HepG2 (cell line): ENCODE measurements around the gene SLC17A5. TPM values are rescaled to one million over a fixed set of nuclear protein-coding genes. Genes with fewer than 3 reads are reported as not detected.

ENCODE experiments used
- GABPB1 ChIP-seq: IDR thresholded peaks from 2 replicates; pipeline ENCODE4 v1.6.1; 2016; ENCODE audit warnings: mild to moderate bottlenecking, missing genetic modification reagents, moderate library complexity, missing compliant biosample characterization
- KDM6A ChIP-seq: IDR thresholded peaks from 2 replicates; pipeline ENCODE4 v1.6.1; 2016; ENCODE audit warnings: low read depth
- NCOR1 ChIP-seq: fragments of 200-600 bp; sonication (generic); IDR thresholded peaks from 2 replicates; pipeline ENCODE4 v1.7.0; 2017; ENCODE audit warnings: antibody characterized with exemption, low read length, borderline replicate concordance
- NFATC3 ChIP-seq: sonication (generic); formaldehyde crosslinking; IDR thresholded peaks from 2 replicates; pipeline ENCODE4 v1.5.1; 2020; ENCODE audit warnings: mild to moderate bottlenecking, missing genetic modification reagents
- PHF20 ChIP-seq: sonication (generic); formaldehyde crosslinking; IDR thresholded peaks from 2 replicates; pipeline ENCODE4 v1.5.0; 2020; ENCODE audit warnings: mild to moderate bottlenecking, missing genetic modification reagents
- RBAK ChIP-seq: sonication (generic); formaldehyde crosslinking; IDR thresholded peaks from 2 replicates; pipeline ENCODE4 v1.5.1; 2020; ENCODE audit warnings: mild to moderate bottlenecking, missing genetic modification reagents
- REPIN1 ChIP-seq: sonication (generic); formaldehyde crosslinking; IDR thresholded peaks from 2 replicates; pipeline ENCODE4 v1.8.0; 2022; ENCODE audit warnings: missing genetic modification reagents, low read depth, mild to moderate bottlenecking, borderline replicate concordance
- SRSF9 ChIP-seq: fragments of 200-400 bp; formaldehyde crosslinking; IDR thresholded peaks from 2 replicates; pipeline ENCODE4 v1.6.1; 2018; ENCODE audit warnings: borderline replicate concordance, mild to moderate bottlenecking, low read depth, low read length; ENCODE audit not compliant: insufficient read depth, poor library complexity, severe bottlenecking
- TCF7 ChIP-seq: sonication (generic); IDR thresholded peaks from 2 replicates; pipeline ENCODE4 v1.6.1; 2016; ENCODE audit warnings: antibody characterized with exemption, low read depth
- WIZ ChIP-seq: sonication (generic); formaldehyde crosslinking; IDR thresholded peaks from 2 replicates; pipeline ENCODE4 v1.5.1; 2020; ENCODE audit warnings: mild to moderate bottlenecking, missing genetic modification reagents
- ZMAT5 ChIP-seq: sonication (generic); formaldehyde crosslinking; IDR thresholded peaks from 2 replicates; pipeline ENCODE4 v1.5.0; 2020; ENCODE audit warnings: mild to moderate bottlenecking, low read depth, missing genetic modification reagents, borderline replicate concordance
- ZNF124 ChIP-seq: sonication (generic); formaldehyde crosslinking; IDR thresholded peaks from 2 replicates; pipeline ENCODE4 v1.4.0; 2020; ENCODE audit warnings: missing genetic modification reagents
- ZNF382 ChIP-seq: sonication (generic); formaldehyde crosslinking; IDR thresholded peaks from 2 replicates; pipeline ENCODE4 v1.5.0; 2020; ENCODE audit warnings: missing genetic modification reagents, mild to moderate bottlenecking, borderline replicate concordance
- ZNF441 ChIP-seq: sonication (generic); formaldehyde crosslinking; IDR thresholded peaks from 2 replicates; pipeline ENCODE4 v1.7.0; 2021; ENCODE audit warnings: missing genetic modification reagents, borderline replicate concordance
- ZNF543 ChIP-seq: sonication (generic); formaldehyde crosslinking; IDR thresholded peaks from 2 replicates; pipeline ENCODE4 v1.4.0; 2020; ENCODE audit warnings: mild to moderate bottlenecking, missing genetic modification reagents
- ZNF577 ChIP-seq: sonication (generic); formaldehyde crosslinking; IDR thresholded peaks from 2 replicates; pipeline ENCODE4 v1.4.0; 2020; ENCODE audit warnings: mild to moderate bottlenecking, low read depth, missing genetic modification reagents, borderline replicate concordance
- ZNF629 ChIP-seq: sonication (generic); formaldehyde crosslinking; conservative IDR thresholded peaks from 2 replicates; pipeline ENCODE4 v1.5.0; 2020; ENCODE audit warnings: missing genetic modification reagents
- ZNF660 ChIP-seq: sonication (generic); formaldehyde crosslinking; IDR thresholded peaks from 2 replicates; pipeline ENCODE4 v1.5.1; 2020; ENCODE audit warnings: mild to moderate bottlenecking, low read depth, missing genetic modification reagents, borderline replicate concordance
- ZSCAN5A ChIP-seq: sonication (generic); formaldehyde crosslinking; IDR thresholded peaks from 2 replicates; pipeline ENCODE4 v1.8.0; 2022; ENCODE audit warnings: mild to moderate bottlenecking, missing genetic modification reagents, borderline replicate concordance
- polyA plus RNA-seq, 8 experiments: library from polyadenylated mRNA; depleted of rRNA in 3 of 8; stranded (reverse) in 7 of 8; unstranded in 1 of 8; fragments of >200 nt; fragmentation: Illumina TruSeq in 4 of 8; extraction: Trizol in 4 of 8; gene quantifications; 2 replicates each; pipeline versions ENCODE4 v1.2.1 to v1.2.3, GENCODE V29; 2011 to 2016; ENCODE audit warnings: low read depth in 4 of 8, missing spikeins in 1 of 8, mixed read lengths in 1 of 8; ENCODE audit not compliant: insufficient read depth in 1 of 8
- total RNA-seq, 5 experiments: library from RNA; depleted of rRNA; stranded (reverse); fragments of >200 nt; fragmentation: Illumina TruSeq; extraction: Trizol; gene quantifications; 2 replicates each; pipeline ENCODE4 v1.2.3, GENCODE V29; 2016; ENCODE audit warnings: low read depth in 1 of 5
- TF ChIP-seq, protein P1 (sequence below): sonication (generic); formaldehyde crosslinking; IDR thresholded peaks from 2 replicates; pipeline ENCODE4 v1.4.0; 2020; ENCODE audit warnings: mild to moderate bottlenecking, missing genetic modification reagents, borderline replicate concordance
- TF ChIP-seq, protein P2 (sequence below): sonication (generic); formaldehyde crosslinking; IDR thresholded peaks from 2 replicates; pipeline ENCODE4 v1.8.0; 2022; ENCODE audit warnings: mild to moderate bottlenecking, missing genetic modification reagents
- TF ChIP-seq, protein P3 (sequence below): sonication (generic); formaldehyde crosslinking; IDR thresholded peaks from 2 replicates; pipeline ENCODE4 v1.4.0; 2020; ENCODE audit warnings: missing genetic modification reagents
- TF ChIP-seq, protein P4 (sequence below): IDR thresholded peaks from 2 replicates; pipeline ENCODE4 v1.6.1; 2016; ENCODE audit warnings: missing compliant biosample characterization, missing genetic modification reagents, borderline replicate concordance

SLC17A5 gene
- total and polyA plus RNA-seq, 2 of the 13 experiments (the other 11 are each of a cell fraction or from before 2014, with no cell fraction given), result 18.3 to 20.5 TPM

GRCh38 chr6:73566954-73567591 is 86.7 kb downstream of the SLC17A5 start (continued):
- TF ChIP-seq ZMAT5 (CRISPR knock-in tag) (no peak), ZNF543 (CRISPR knock-in tag) (no peak), ZNF124 (CRISPR knock-in tag) (peak; percentile 78; the same call in 1 of the 2 replicates), ZNF660 (CRISPR knock-in tag) (no peak), NFATC3 (no peak), ZSCAN5A (CRISPR knock-in tag) (0 out of 2 replicates have a peak, but pooled peaks have one; percentile 49), REPIN1 (CRISPR knock-in tag) (peak; percentile 92), ZNF441 (CRISPR knock-in tag) (peak; percentile 99), GABPB1 (CRISPR knock-in tag) (peak; percentile 45; the same call in 1 of the 2 replicates), ZNF577 (no peak), SRSF9 (no peak), ZNF382 (CRISPR knock-in tag) (no peak), TCF7 (peak; percentile 8; the same call in 1 of the 2 replicates), KDM6A (CRISPR knock-in tag) (peak; percentile 87), PHF20 (CRISPR knock-in tag) (no peak), RBAK (no peak), WIZ (CRISPR knock-in tag) (no peak; the same call in 1 of the 2 replicates), NCOR1 (peak; percentile 94), ZNF629 (CRISPR knock-in tag) (peak; percentile 70)
- TF ChIP-seq, protein P1, sequence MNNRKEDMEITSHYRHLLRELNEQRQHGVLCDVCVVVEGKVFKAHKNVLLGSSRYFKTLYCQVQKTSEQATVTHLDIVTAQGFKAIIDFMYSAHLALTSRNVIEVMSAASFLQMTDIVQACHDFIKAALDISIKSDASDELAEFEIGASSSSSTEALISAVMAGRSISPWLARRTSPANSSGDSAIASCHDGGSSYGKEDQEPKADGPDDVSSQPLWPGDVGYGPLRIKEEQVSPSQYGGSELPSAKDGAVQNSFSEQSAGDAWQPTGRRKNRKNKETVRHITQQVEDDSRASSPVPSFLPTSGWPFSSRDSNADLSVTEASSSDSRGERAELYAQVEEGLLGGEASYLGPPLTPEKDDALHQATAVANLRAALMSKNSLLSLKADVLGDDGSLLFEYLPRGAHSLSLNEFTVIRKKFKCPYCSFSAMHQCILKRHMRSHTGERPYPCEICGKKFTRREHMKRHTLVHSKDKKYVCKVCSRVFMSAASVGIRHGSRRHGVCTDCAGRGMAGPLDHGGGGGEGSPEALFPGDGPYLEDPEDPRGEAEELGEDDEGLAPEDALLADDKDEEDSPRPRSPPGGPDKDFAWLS (CRISPR knock-in tag), result no peak
- TF ChIP-seq, protein P2, sequence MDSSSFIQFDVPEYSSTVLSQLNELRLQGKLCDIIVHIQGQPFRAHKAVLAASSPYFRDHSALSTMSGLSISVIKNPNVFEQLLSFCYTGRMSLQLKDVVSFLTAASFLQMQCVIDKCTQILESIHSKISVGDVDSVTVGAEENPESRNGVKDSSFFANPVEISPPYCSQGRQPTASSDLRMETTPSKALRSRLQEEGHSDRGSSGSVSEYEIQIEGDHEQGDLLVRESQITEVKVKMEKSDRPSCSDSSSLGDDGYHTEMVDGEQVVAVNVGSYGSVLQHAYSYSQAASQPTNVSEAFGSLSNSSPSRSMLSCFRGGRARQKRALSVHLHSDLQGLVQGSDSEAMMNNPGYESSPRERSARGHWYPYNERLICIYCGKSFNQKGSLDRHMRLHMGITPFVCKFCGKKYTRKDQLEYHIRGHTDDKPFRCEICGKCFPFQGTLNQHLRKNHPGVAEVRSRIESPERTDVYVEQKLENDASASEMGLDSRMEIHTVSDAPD (CRISPR knock-in tag), result peak; percentile 100
- TF ChIP-seq, protein P3, sequence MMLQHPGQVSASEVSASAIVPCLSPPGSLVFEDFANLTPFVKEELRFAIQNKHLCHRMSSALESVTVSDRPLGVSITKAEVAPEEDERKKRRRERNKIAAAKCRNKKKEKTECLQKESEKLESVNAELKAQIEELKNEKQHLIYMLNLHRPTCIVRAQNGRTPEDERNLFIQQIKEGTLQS (CRISPR knock-in tag), result peak; percentile 66
- TF ChIP-seq, protein P4, sequence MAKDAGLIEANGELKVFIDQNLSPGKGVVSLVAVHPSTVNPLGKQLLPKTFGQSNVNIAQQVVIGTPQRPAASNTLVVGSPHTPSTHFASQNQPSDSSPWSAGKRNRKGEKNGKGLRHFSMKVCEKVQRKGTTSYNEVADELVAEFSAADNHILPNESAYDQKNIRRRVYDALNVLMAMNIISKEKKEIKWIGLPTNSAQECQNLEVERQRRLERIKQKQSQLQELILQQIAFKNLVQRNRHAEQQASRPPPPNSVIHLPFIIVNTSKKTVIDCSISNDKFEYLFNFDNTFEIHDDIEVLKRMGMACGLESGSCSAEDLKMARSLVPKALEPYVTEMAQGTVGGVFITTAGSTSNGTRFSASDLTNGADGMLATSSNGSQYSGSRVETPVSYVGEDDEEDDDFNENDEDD (CRISPR knock-in tag), result peak; percentile 82; the same call in 1 of the 2 replicates
